Activated CD4-positive, alpha-beta T cell treated with anti-CD3 and anti-CD28 coated beads, Interleukin-2, amount 50 U/mL, for 4 hours (primary cell): ENCODE data around the gene TM4SF20.

Experiments used
- DNase-seq, 2 experiments: peaks; one replicate each; pipeline ENCODE4 v3.0.0-alpha.2; 2020

TM4SF20 gene

GRCh38 chr2:227317834-227318233 lies 61.3 kb downstream of the TM4SF20 start:
- DNase-seq, result no peak

- no peak for DNase-seq
Observed at GRCh38 chr2:227313310-227313709, 65.8 kb downstream of the TM4SF20 start.

- no peak for DNase-seq
Observed at GRCh38 chr2:227312579-227312978, 66.5 kb downstream of the TM4SF20 start.
